ENCODE data around the gene CIC. TPM values are rescaled to one million over a fixed set of nuclear protein-coding genes. Genes with fewer than 3 reads are reported as not detected.

Gene CIC
- total RNA-seq, 4 donors from 2014 or later: 31.4 to 69.4 (median 49.0) TPM

GRCh38 chr19:42230571-42230970 lies 38.5 kb upstream of the CIC start:
- Histone ChIP-seq H3K9me3 (no peaks in the 10 kb centered on the region), H3K4me1 (peaks cover 0 to 19% (median 3%) of the 10 kb centered on the region in 3 donors), H3K27ac (peak overlapping the region in 2 of 4 donors; percentile 14 to 20), H3K4me3 (no peak overlapping the region), H3K27me3 (no peaks in the 10 kb centered on the region), H3K36me3 (peaks cover 0 to 100% of the 10 kb centered on the region in 2 donors)
- TF ChIP-seq POLR2A (IDR thresholded peaks at IDR 0.05): no peak
- no peak for TF ChIP-seq EP300 (IDR thresholded peaks at IDR 0.05)
- no peak for TF ChIP-seq CTCF (IDR thresholded peaks at IDR 0.05)
- TF ChIP-seq POLR2AphosphoS5 (IDR thresholded peaks at IDR 0.05): no peak
- 72% methylated on average over 3 of the region's 4 CpGs; no CpG with 5 or more reads in 1 of the 2 donors for WGBS, 2 donors (ENCODE audit: low coverage in 1 of 2)
- ATAC-seq: no peak

- WGBS, 2 donors (ENCODE audit: low coverage in 1 of 2): 86 to 100% methylated on average over 1 of the region's 10 CpGs
- Histone ChIP-seq H3K27ac (no peak overlapping the region), H3K27me3 (no peaks in the 10 kb centered on the region), H3K9me3 (no peaks in the 10 kb centered on the region), H3K36me3 (peaks cover 0 to 100% of the 10 kb centered on the region in 2 donors), H3K4me3 (no peak overlapping the region), H3K4me1 (peaks cover 0 to 24% (median 3%) of the 10 kb centered on the region in 3 donors)
- TF ChIP-seq POLR2A (IDR thresholded peaks at IDR 0.05) (no peak), EP300 (IDR thresholded peaks at IDR 0.05) (no peak), POLR2AphosphoS5 (IDR thresholded peaks at IDR 0.05) (no peak), CTCF (IDR thresholded peaks at IDR 0.05) (no peak)
- no peak for ATAC-seq
Observed at GRCh38 chr19:42232435-42232834, 36.6 kb upstream of the CIC start.

GRCh38 chr19:42233106-42233505 lies 35.9 kb upstream of the CIC start:
- no peak for ATAC-seq
- no peak overlapping the region for H3K27ac ChIP-seq

GRCh38 chr19:42233678-42234292 lies 35.3 kb upstream of the CIC start:
- 76 to 100% methylated on average over 1 to 3 of the region's 6 CpGs for WGBS, 2 donors (ENCODE audit: low coverage in 1 of 2)
- Histone ChIP-seq H3K27me3 (no peaks in the 10 kb centered on the region), H3K4me1 (peaks cover 0 to 26% (median 3%) of the 10 kb centered on the region in 3 donors), H3K36me3 (peaks cover 0 to 96% of the 10 kb centered on the region in 2 donors), H3K27ac (no peak overlapping the region), H3K4me3 (no peak overlapping the region), H3K9me3 (no peaks in the 10 kb centered on the region)
- ATAC-seq: no peak
- TF ChIP-seq CTCF (IDR thresholded peaks at IDR 0.05) (no peak), EP300 (IDR thresholded peaks at IDR 0.05) (no peak), POLR2A (IDR thresholded peaks at IDR 0.05) (no peak), POLR2AphosphoS5 (IDR thresholded peaks at IDR 0.05) (no peak)

More at GRCh38 chr19:42233106-42233505, 35.9 kb upstream of the CIC start:
- WGBS, 2 donors (ENCODE audit: low coverage in 1 of 2): 80% methylated on average over 1 of the region's 7 CpGs; no CpG with 5 or more reads in 1 of the 2 donors
- no peaks in the 10 kb centered on the region for H3K9me3 ChIP-seq
- H3K4me3 ChIP-seq: no peak overlapping the region
- no peaks in the 10 kb centered on the region for H3K27me3 ChIP-seq
- no peak for TF ChIP-seq CTCF (IDR thresholded peaks at IDR 0.05)
- TF ChIP-seq POLR2AphosphoS5 (IDR thresholded peaks at IDR 0.05): no peak
- TF ChIP-seq POLR2A (IDR thresholded peaks at IDR 0.05): no peak
- no peak for TF ChIP-seq EP300 (IDR thresholded peaks at IDR 0.05)
- peaks cover 0 to 24% (median 3%) of the 10 kb centered on the region in 3 donors for H3K4me1 ChIP-seq
- H3K36me3 ChIP-seq: peaks cover 0 to 100% of the 10 kb centered on the region in 2 donors

GRCh38 chr19:42234364-42234763 lies 34.7 kb upstream of the CIC start:
- H3K27ac ChIP-seq: no peak overlapping the region
- no peaks in the 10 kb centered on the region for H3K9me3 ChIP-seq
- TF ChIP-seq EP300 (IDR thresholded peaks at IDR 0.05) (no peak), CTCF (IDR thresholded peaks at IDR 0.05) (no peak), POLR2AphosphoS5 (IDR thresholded peaks at IDR 0.05) (no peak), POLR2A (IDR thresholded peaks at IDR 0.05) (no peak)
- H3K4me3 ChIP-seq: no peak overlapping the region
- no CpG with 5 or more reads among the region's 11 CpGs for WGBS, 2 donors (ENCODE audit: low coverage in 1 of 2)
- peaks cover 0 to 96% of the 10 kb centered on the region in 2 donors for H3K36me3 ChIP-seq
- H3K27me3 ChIP-seq: no peaks in the 10 kb centered on the region
- peaks cover 0 to 31% (median 4%) of the 10 kb centered on the region in 3 donors for H3K4me1 ChIP-seq
- no peak for ATAC-seq
